ENCODE data around the gene GM2A.

DNA sequence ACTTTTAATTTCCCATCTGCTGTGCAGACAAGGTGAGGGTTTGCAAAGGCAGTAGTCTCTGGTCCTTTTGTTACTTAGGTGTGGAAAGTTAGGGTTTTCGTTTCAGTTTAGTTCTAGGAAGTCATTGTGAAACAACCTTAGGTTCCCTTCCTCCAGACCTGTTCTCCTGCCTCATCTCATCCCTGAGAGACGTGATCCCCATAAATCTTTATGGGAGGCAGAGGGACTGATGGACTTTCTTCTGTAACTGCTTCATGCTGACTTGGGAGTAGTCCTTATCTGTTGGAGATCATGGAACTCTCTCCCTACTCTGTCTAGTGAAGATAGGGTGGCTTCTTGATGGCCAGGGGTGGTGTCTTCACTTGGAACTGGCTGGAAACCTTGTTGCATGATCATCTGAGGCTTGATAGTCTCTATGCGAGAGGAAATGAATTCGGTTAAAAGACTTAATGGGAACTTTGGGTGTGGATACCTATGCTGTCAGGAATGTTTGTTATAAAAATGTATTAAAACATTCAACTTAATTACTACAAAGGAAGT lies 7.2 kb upstream of the GM2A start:
- TF ChIP-seq, protein P1, sequence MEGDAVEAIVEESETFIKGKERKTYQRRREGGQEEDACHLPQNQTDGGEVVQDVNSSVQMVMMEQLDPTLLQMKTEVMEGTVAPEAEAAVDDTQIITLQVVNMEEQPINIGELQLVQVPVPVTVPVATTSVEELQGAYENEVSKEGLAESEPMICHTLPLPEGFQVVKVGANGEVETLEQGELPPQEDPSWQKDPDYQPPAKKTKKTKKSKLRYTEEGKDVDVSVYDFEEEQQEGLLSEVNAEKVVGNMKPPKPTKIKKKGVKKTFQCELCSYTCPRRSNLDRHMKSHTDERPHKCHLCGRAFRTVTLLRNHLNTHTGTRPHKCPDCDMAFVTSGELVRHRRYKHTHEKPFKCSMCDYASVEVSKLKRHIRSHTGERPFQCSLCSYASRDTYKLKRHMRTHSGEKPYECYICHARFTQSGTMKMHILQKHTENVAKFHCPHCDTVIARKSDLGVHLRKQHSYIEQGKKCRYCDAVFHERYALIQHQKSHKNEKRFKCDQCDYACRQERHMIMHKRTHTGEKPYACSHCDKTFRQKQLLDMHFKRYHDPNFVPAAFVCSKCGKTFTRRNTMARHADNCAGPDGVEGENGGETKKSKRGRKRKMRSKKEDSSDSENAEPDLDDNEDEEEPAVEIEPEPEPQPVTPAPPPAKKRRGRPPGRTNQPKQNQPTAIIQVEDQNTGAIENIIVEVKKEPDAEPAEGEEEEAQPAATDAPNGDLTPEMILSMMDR (IDR thresholded peaks at IDR 0.05): no peak
- TF ChIP-seq POLR2A (IDR thresholded peaks at IDR 0.05; ENCODE audit: low read depth): no peak
- no peak for TF ChIP-seq EP300 (IDR thresholded peaks at IDR 0.05)
- no peak for TF ChIP-seq POLR2AphosphoS5 (IDR thresholded peaks at IDR 0.05)

Measured in esophagus muscularis mucosa (tissue), 4 donors.